Upper lobe of left lung (tissue), 4 donors: ENCODE results near the gene DLGAP4.

Experiments
- CTCF ChIP-seq, 6 experiments: fragments of 450-650 bp in 4 of 6; fragments of 200-600 bp in 2 of 6; sonication (generic) in 2 of 6; IDR thresholded peaks; one replicate each; pipeline ENCODE4 v1.5.1; 2016 to 2019; ENCODE audit warnings: antibody characterized with exemption in 6 of 6
- EP300 ChIP-seq, 4 donors: sonication (generic); formaldehyde crosslinking; IDR thresholded peaks; one replicate each; pipeline ENCODE4 v1.5.1; 2017; ENCODE audit warnings: antibody characterized with exemption in 4 of 4, control low read depth in 2 of 4
- POLR2AphosphoS5 ChIP-seq, 2 donors: sonication (generic); formaldehyde crosslinking; IDR thresholded peaks; one replicate each; pipeline ENCODE4 v1.5.1; 2017; ENCODE audit warnings: antibody characterized with exemption in 2 of 2

- TF ChIP-seq CTCF (IDR thresholded peaks at IDR 0.05) (no peak), POLR2AphosphoS5 (IDR thresholded peaks at IDR 0.05) (no peak), EP300 (IDR thresholded peaks at IDR 0.05) (no peak)
Measured at GRCh38 chr20:36351937-36352336, 45.8 kb downstream of the DLGAP4 start.
